ENCODE data around the gene LAD1. TPM values are rescaled to one million over a fixed set of nuclear protein-coding genes. Genes with fewer than 3 reads are reported as not detected.

The LAD1 gene
- total and polyA plus RNA-seq, 2 donors (not counting 1 experiment from before 2014, with no cell fraction given), result 0.10 TPM; not detected in 1

- no peak overlapping the region for H3K27ac ChIP-seq (ENCODE audit: low read length in 2 of 2)
Observed at GRCh38 chr1:201354901-201355295, 44.2 kb downstream of the LAD1 start.

More at GRCh38 chr1:201354901-201355295, 44.2 kb downstream of the LAD1 start:
- H3K36me3 ChIP-seq (replicated peaks in 1 of 2; ENCODE audit: control extremely low read depth in 1 of 2, control insufficient read depth in 1 of 2, extremely low read depth in 1 of 2, insufficient read depth in 2 of 2, low read length in 1 of 2), result no peaks in the 10 kb centered on the region
- no peak overlapping the region for H3K4me3 ChIP-seq (ENCODE audit: control extremely low read depth in 1 of 5, extremely low read depth in 1 of 5, insufficient read depth in 1 of 5, low read depth in 2 of 5, low read length in 4 of 5)
- no peak overlapping the region for H2AFZ ChIP-seq (ENCODE audit: insufficient read depth, low read depth, low read length, poor library complexity, severe bottlenecking)
- POLR2A ChIA-PET, result no interaction called here
- H3K4me3 Mint-ChIP-seq, result no peak overlapping the region
- H3K27me3 ChIP-seq (replicated peaks in 1 of 4; ENCODE audit: control extremely low read depth in 1 of 4, control insufficient read depth in 3 of 4, insufficient read depth in 4 of 4, low read length in 3 of 4), result peaks cover 0 to 4% (median 0%) of the 10 kb centered on the region in 4 experiments
- H3K4me1 ChIP-seq (ENCODE audit: control insufficient read depth in 2 of 2, insufficient read depth in 2 of 2, low read length in 2 of 2), result no peaks in the 10 kb centered on the region
- no peaks in the 10 kb centered on the region for H3K9me3 ChIP-seq (ENCODE audit: control extremely low read depth in 1 of 3, control insufficient read depth in 2 of 3, insufficient read depth in 1 of 3, low read length in 2 of 3)
- no peaks in the 10 kb centered on the region for H3K9me3 Mint-ChIP-seq (ENCODE audit: insufficient read depth)
- CTCF ChIA-PET, result no interaction called here
- intact Hi-C loops (cut with micrococcal nuclease), result no loop called here
- no CpG with 5 or more reads among the region's 4 CpGs for WGBS (ENCODE audit: insufficient coverage)
- TF ChIP-seq CTCF (IDR thresholded peaks at IDR 0.05), result no peak
- no peak for TF ChIP-seq EZH2 (IDR thresholded peaks at IDR 0.05; ENCODE audit: borderline replicate concordance, insufficient read depth, low read depth, low read length, poor library complexity, severe bottlenecking)
- no peaks in the 10 kb centered on the region for H4K20me1 ChIP-seq (ENCODE audit: control insufficient read depth, insufficient read depth, low read length, poor library complexity, severe bottlenecking)
- no peak for DNase-seq
- H3K27ac Mint-ChIP-seq, result no peak overlapping the region
- no peak overlapping the region for H3K4me2 ChIP-seq (replicated peaks; ENCODE audit: low read depth, low read length, poor library complexity, severe bottlenecking)
- no peak for ATAC-seq (ENCODE audit: low read depth)
- H3K79me2 ChIP-seq (ENCODE audit: control insufficient read depth, insufficient read depth, low read length), result no peaks in the 10 kb centered on the region
- H3K9ac ChIP-seq (ENCODE audit: low read length), result no peak overlapping the region
- H3K4me1 Mint-ChIP-seq, result no peaks in the 10 kb centered on the region
- peaks cover 17% of the 10 kb centered on the region for H3K27me3 Mint-ChIP-seq

Measured in B cell (primary cell).